ENCODE data around the gene ISM1. TPM values are rescaled to one million over a fixed set of nuclear protein-coding genes. Genes with fewer than 3 reads are reported as not detected.

The ISM1 gene
- total RNA-seq, 4 donors from 2014 or later, result 2.3 to 17.5 (median 4.4) TPM

DNA sequence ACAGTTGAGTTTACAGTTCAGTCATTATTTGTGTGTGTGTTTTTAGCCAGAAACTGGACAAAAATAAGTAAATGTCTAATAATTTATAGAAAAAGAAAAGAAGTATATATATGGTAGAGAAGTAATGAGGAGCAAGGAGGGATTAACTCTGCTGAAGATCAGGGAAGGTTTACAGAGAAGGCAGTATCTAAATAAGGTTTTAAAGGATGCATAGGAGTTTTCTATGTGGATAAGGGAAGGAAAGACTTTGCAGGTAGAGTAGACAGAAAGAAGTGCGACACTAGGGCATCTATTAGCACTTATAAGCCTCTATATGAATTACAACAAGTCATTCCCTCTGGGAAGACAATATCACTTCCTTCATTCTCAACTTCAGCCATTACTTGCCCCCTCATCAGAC lies 34.3 kb downstream of the ISM1 start:
- TF ChIP-seq, protein P1, sequence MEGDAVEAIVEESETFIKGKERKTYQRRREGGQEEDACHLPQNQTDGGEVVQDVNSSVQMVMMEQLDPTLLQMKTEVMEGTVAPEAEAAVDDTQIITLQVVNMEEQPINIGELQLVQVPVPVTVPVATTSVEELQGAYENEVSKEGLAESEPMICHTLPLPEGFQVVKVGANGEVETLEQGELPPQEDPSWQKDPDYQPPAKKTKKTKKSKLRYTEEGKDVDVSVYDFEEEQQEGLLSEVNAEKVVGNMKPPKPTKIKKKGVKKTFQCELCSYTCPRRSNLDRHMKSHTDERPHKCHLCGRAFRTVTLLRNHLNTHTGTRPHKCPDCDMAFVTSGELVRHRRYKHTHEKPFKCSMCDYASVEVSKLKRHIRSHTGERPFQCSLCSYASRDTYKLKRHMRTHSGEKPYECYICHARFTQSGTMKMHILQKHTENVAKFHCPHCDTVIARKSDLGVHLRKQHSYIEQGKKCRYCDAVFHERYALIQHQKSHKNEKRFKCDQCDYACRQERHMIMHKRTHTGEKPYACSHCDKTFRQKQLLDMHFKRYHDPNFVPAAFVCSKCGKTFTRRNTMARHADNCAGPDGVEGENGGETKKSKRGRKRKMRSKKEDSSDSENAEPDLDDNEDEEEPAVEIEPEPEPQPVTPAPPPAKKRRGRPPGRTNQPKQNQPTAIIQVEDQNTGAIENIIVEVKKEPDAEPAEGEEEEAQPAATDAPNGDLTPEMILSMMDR (IDR thresholded peaks at IDR 0.05), result no peak
- TF ChIP-seq POLR2A (IDR thresholded peaks at IDR 0.05), result no peak
- no peak for DNase-seq
- intact Hi-C loops (cut with DNase I), result no loop called here

GRCh38 chr20:13256606-13257005 lies 35.5 kb downstream of the ISM1 start:
- H3K27me3 ChIP-seq, result no peaks in the 10 kb centered on the region
- DNase-seq, result no peak
- no peaks in the 10 kb centered on the region for H3K9me3 ChIP-seq
- H3K27ac ChIP-seq, result no peak overlapping the region
- TF ChIP-seq, protein P1 (IDR thresholded peaks at IDR 0.05), result no peak
- TF ChIP-seq POLR2A (IDR thresholded peaks at IDR 0.05), result no peak
- H3K4me1 ChIP-seq, result no peaks in the 10 kb centered on the region
- no peak overlapping the region for H3K4me3 ChIP-seq
- H3K36me3 ChIP-seq, result no peaks in the 10 kb centered on the region
- intact Hi-C loops (cut with DNase I), result no loop called here
- 91 to 92% methylated on average over 3 of the region's 3 CpGs for WGBS, 2 donors

More for the DNA sequence above, 34.3 kb downstream of the ISM1 start:
- Histone ChIP-seq H3K4me3 (no peak overlapping the region), H3K27me3 (no peaks in the 10 kb centered on the region), H3K4me1 (no peaks in the 10 kb centered on the region), H3K36me3 (no peaks in the 10 kb centered on the region), H3K27ac (no peak overlapping the region), H3K9me3 (no peaks in the 10 kb centered on the region)
- 91 to 94% methylated on average over 1 of the region's 1 CpG for WGBS, 2 donors

DNA sequence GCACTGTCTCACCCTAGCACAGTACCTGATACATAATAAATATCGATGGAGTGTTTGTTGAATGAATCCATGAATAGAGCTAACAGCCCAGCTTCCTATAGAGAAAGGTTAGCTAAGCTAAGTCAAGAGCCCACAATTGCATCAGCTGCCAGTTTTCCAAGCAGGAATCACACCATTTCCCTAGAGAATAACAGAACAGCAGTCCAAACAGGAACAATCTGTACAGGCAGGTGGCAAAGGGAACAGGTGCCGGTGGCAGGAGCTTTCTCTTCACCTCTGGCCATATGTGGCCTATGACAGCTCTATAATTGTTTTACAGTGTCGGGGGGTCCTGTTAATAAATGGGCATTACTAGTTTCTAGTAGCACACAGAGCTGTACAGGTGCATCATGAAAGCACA lies 38.8 kb downstream of the ISM1 start:
- no peak overlapping the region for H3K4me3 ChIP-seq
- no peak for TF ChIP-seq POLR2A (IDR thresholded peaks at IDR 0.05)
- TF ChIP-seq, protein P1 (IDR thresholded peaks at IDR 0.05), result no peak
- WGBS, 2 donors, result 73 to 83% methylated on average over 3 of the region's 3 CpGs
- intact Hi-C loops (cut with DNase I), result no loop called here
- no peaks in the 10 kb centered on the region for H3K27me3 ChIP-seq
- H3K36me3 ChIP-seq, result no peaks in the 10 kb centered on the region
- H3K9me3 ChIP-seq, result no peaks in the 10 kb centered on the region
- no peak for DNase-seq
- H3K27ac ChIP-seq, result no peak overlapping the region
- no peaks in the 10 kb centered on the region for H3K4me1 ChIP-seq

- TF ChIP-seq, protein P1 (IDR thresholded peaks at IDR 0.05), result no peak
- no peak for TF ChIP-seq POLR2A (IDR thresholded peaks at IDR 0.05)
- H3K4me1 ChIP-seq, result no peaks in the 10 kb centered on the region
- H3K27me3 ChIP-seq, result no peaks in the 10 kb centered on the region
- no peaks in the 10 kb centered on the region for H3K36me3 ChIP-seq
- no peak overlapping the region for H3K4me3 ChIP-seq
- intact Hi-C loops (cut with DNase I), result no loop called here
- DNase-seq, result no peak
- no peak overlapping the region for H3K27ac ChIP-seq
- 87% methylated on average over 4 to 7 of the region's 7 CpGs for WGBS, 2 donors
- H3K9me3 ChIP-seq, result no peaks in the 10 kb centered on the region
Observed at GRCh38 chr20:13260650-13261279, 39.7 kb downstream of the ISM1 start.

GRCh38 chr20:13261460-13262301 lies 40.6 kb downstream of the ISM1 start:
- intact Hi-C loops (cut with DNase I), result no loop called here
- no peak overlapping the region for H3K27ac ChIP-seq
- no peak overlapping the region for H3K4me3 ChIP-seq
- DNase-seq, result no peak
- no peaks in the 10 kb centered on the region for H3K27me3 ChIP-seq
- TF ChIP-seq, protein P1 (IDR thresholded peaks at IDR 0.05), result peak in 5 of 6 experiments; percentile 36 to 65 (median 45)
- no peak for TF ChIP-seq POLR2A (IDR thresholded peaks at IDR 0.05)
- no peaks in the 10 kb centered on the region for H3K9me3 ChIP-seq
- WGBS, 2 donors, result 81 to 95% methylated on average over 5 to 6 of the region's 8 CpGs
- no peaks in the 10 kb centered on the region for H3K4me1 ChIP-seq
- no peaks in the 10 kb centered on the region for H3K36me3 ChIP-seq
